Ovary (tissue), 9 donors: Measurements from ENCODE around the gene SH3RF3. TPM values are rescaled to one million over a fixed set of nuclear protein-coding genes. Genes with fewer than 3 reads are reported as not detected.

Source experiments
- DNase-seq, 5 donors: peaks; one replicate each; pipeline ENCODE4 v3.0.0-alpha.2; 2019 to 2020
- H3K27ac ChIP-seq, 2 donors: fragments of 200-600 bp; one replicate each; pipeline versions ENCODE4 v1.5.1 to v1.8.0; 2019 to 2022
- H3K27me3 ChIP-seq: fragments of 200-600 bp; one replicate; pipeline ENCODE4 v1.8.0; 2022
- H3K36me3 ChIP-seq: fragments of 200-600 bp; sonication (generic); one replicate; pipeline ENCODE4 v1.5.1; 2019
- H3K4me1 ChIP-seq: one replicate; pipeline ENCODE4 v1.8.1; 2013; ENCODE audit warnings: mild to moderate bottlenecking, moderate library complexity; ENCODE audit not compliant: insufficient read depth
- H3K4me3 ChIP-seq: fragments of 200-600 bp; sonication (generic); one replicate; pipeline ENCODE4 v1.5.1; 2017
- H3K9me3 ChIP-seq, 2 donors: fragments of 200-600 bp in 1 of 2; sonication (generic) in 1 of 2; one replicate each; pipeline versions ENCODE4 v1.5.1 to v1.8.1; 2013 to 2019; ENCODE audit warnings: mild to moderate bottlenecking in 1 of 2, moderate library complexity in 1 of 2
- CTCF ChIP-seq, 3 donors: fragments of 450-650 bp in 2 of 3; fragments of 200-600 bp in 1 of 3; IDR thresholded peaks; one replicate each; pipeline versions ENCODE4 v1.5.1 to v1.8.0; 2016 to 2022; ENCODE audit warnings: antibody characterized with exemption in 3 of 3, mild to moderate bottlenecking in 1 of 3
- EP300 ChIP-seq: sonication (generic); formaldehyde crosslinking; IDR thresholded peaks from one replicate; pipeline ENCODE4 v1.6.1; 2017; ENCODE audit warnings: antibody characterized with exemption
- POLR2A ChIP-seq: fragments of 450-650 bp; IDR thresholded peaks from one replicate; pipeline ENCODE4 v1.6.1; 2017; ENCODE audit warnings: antibody characterized with exemption, mild to moderate bottlenecking, moderate library complexity
- WGBS, 3 donors: extraction: QIAGEN DNeasy Blood & Tissue Kit in 1 of 3; methylation state at CpG; one replicate each; pipeline versions ENCODE4 v1.1.5 to v1.1.7; 2013 to 2017; 5-methylcytosine and 5-hydroxymethylcytosine counted together
- intact Hi-C, 4 donors: fragments of 100-400 bp; cut with DNase I; formaldehyde crosslinking; loops; one replicate each; pipeline versions ENCODE4 v1.11.0 to v1.15.1; 2022 to 2023
- polyA plus RNA-seq, 2 donors: library from polyadenylated mRNA; stranded (reverse); fragments of 200-250 nt in 1 of 2; fragments of 350-450 nt in 1 of 2; fragmentation: Illumina TruSeq in 1 of 2; extraction: RNeasy Lipid Tissue Mini Kit (QIAGEN cat#74804) in 1 of 2; gene quantifications; one replicate each; pipeline ENCODE4 v1.2.3, GENCODE V29; 2013 to 2014
- total RNA-seq, 7 donors: library from RNA; depleted of rRNA in 2 of 7; stranded (reverse); fragments of >200 nt in 2 of 7; fragmentation: NEBNext Ultra II Directional in 3 of 7; extraction: Animal tissue kit (Norgen Biotek cat#: 25700) in 3 of 7; gene quantifications; one replicate each; pipeline versions ENCODE4 v1.1.0 to v1.2.4, GENCODE V29; 2016 to 2023
- donor health status: DM: no; HTN: no; CAD: no; lungs with moderate emphysema.
- donor health status: DM: no; HTN: no; CAD: no.
- donor health status: Bipolar disorder and iron deficiency.
- donor health status: DM: yes; HTN: yes; CAD: no.
- donor health status: DM: no; HTN: no; CAD: no.
- donor health status: DM: yes; HTN: yes; CAD: no.

The SH3RF3 gene
- total and polyA plus RNA-seq, 9 donors: 2.7 to 10.1 (median 4.5) TPM

DNA sequence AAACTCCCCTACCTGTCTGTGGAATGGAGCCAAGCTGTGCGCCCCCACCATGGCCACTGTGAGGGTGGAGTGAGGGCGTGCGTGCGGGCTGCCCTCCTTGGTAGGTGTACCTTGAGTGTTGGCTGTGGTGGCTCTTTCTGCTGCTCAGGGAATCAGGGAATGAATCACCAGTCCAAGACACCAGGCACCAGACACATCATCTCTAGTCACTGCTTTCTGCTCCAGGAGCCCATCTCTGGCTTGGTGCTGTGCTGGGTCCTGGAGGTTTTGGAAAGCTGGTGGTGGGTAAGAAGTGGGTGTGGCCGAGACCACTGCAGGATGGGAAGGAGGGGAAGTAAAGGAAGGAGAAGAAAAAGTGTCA, 274.8 kb downstream of the SH3RF3 start:
- H3K36me3 ChIP-seq: no peaks in the 10 kb centered on the region
- no peak overlapping the region for H3K27ac ChIP-seq
- H3K9me3 ChIP-seq: no peaks in the 10 kb centered on the region
- no peaks in the 10 kb centered on the region for H3K27me3 ChIP-seq
- no peak for DNase-seq
- no peak for TF ChIP-seq CTCF (IDR thresholded peaks at IDR 0.05)
- intact Hi-C loops: no loop called here
- H3K4me1 ChIP-seq: no peaks in the 10 kb centered on the region
- H3K4me3 ChIP-seq: no peak overlapping the region
- WGBS, 3 donors: 96 to 98% (median 97%) methylated on average over 5 of the region's 5 CpGs

DNA sequence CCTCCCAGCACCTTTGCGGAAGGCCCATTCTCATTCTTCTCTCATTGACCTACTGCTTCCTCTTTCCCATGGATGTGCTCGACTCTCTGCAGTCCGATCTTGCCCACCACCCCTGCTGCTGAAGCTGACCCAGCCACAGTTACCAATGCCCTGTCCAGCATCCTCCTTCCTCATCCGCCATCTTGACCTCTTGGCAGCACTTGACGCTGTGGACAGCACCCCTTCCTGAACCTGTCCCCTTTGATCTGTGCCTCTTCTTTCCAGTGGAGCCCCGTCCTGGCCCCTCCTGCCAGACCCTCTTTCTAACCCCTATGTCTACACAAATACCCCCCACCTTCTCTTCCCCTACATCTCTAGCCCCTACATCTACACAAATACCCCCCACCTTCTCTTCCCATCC, 275.7 kb downstream of the SH3RF3 start:
- Histone ChIP-seq H3K27ac (no peak overlapping the region), H3K36me3 (no peaks in the 10 kb centered on the region), H3K9me3 (no peaks in the 10 kb centered on the region), H3K4me1 (no peaks in the 10 kb centered on the region), H3K27me3 (no peaks in the 10 kb centered on the region), H3K4me3 (no peak overlapping the region)
- TF ChIP-seq POLR2A (no peak), CTCF (IDR thresholded peaks at IDR 0.05) (no peak)
- WGBS, 3 donors: 89 to 95% (median 94%) methylated on average over 6 of the region's 6 CpGs
- intact Hi-C loops: no loop called here
- DNase-seq: no peak

DNA sequence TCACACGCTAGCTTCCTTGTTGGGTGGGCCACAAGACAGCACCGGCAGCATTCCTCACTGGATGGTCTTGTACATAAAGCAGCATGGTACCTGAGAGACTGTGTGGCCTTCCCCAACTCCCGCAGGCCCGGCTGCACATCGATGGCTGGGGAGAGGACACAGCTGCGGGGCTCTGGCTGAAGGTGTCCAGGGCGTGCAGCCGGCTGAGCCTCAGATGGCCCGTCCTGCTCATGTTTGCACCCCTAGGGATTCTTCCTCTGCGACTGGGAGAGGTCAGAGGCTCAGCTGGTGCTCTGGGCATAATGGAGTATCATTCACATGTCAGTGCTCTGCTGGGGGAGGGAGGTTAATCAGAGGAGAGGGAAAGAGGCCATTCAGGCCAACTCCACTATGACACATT, 276.9 kb downstream of the SH3RF3 start:
- Histone ChIP-seq H3K4me3 (no peak overlapping the region), H3K4me1 (no peaks in the 10 kb centered on the region), H3K27ac (no peak overlapping the region), H3K36me3 (no peaks in the 10 kb centered on the region), H3K27me3 (no peaks in the 10 kb centered on the region), H3K9me3 (no peaks in the 10 kb centered on the region)
- no peak for DNase-seq
- intact Hi-C loops: no loop called here
- TF ChIP-seq POLR2A: no peak
- no peak for TF ChIP-seq EP300
- TF ChIP-seq CTCF (IDR thresholded peaks at IDR 0.05): no peak
- 92 to 95% (median 95%) methylated on average over 10 of the region's 10 CpGs for WGBS, 3 donors

DNA sequence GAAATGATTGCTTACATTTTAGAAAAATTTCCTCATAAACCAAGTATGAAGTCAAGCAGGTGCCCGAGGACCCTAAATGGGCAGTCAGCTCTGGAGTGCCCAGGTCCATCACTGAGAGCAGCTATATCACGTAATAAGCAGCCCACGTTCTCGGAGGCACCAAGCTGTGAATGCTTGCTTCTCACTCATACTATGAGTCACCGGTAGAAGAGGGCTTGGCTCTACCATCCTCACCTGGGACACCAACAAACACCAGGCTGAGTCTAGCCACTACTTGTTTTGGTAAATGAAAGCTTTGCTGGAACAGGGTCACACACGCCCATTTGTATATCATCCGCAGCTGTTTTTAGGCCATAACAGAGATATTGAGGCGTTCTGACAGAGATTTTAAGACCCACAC, 277.3 kb downstream of the SH3RF3 start:
- no peak for DNase-seq
- TF ChIP-seq EP300 (no peak), CTCF (IDR thresholded peaks at IDR 0.05) (no peak)
- no peak overlapping the region for H3K27ac ChIP-seq
- WGBS, 3 donors: 82 to 92% (median 89%) methylated on average over 8 of the region's 8 CpGs
- intact Hi-C loops: no loop called here
- no peaks in the 10 kb centered on the region for H3K4me1 ChIP-seq
- no peaks in the 10 kb centered on the region for H3K36me3 ChIP-seq
- H3K27me3 ChIP-seq: no peaks in the 10 kb centered on the region
- H3K9me3 ChIP-seq: no peaks in the 10 kb centered on the region
- no peak overlapping the region for H3K4me3 ChIP-seq
